ENCODE measurements around the gene SH3GLB2. TPM values are rescaled to one million over a fixed set of nuclear protein-coding genes. Genes with fewer than 3 reads are reported as not detected.

The SH3GLB2 gene
- total and polyA plus RNA-seq, 10 of the 15 experiments (the other 5 are each of a cell fraction or from before 2014, with no cell fraction given): 0.21 to 61.3 (median 30.8) TPM

- TF ChIP-seq MYC (IDR thresholded peaks at IDR 0.05; ENCODE audit: insufficient read depth, insufficient read length, insufficient replicate concordance, low read length, severe bottlenecking): no peak
- no peak for TF ChIP-seq NFXL1 (IDR thresholded peaks at IDR 0.05; ENCODE audit: borderline replicate concordance)
- TF ChIP-seq NBN (IDR thresholded peaks at IDR 0.05): no peak
- TF ChIP-seq CREM (IDR thresholded peaks at IDR 0.05; ENCODE audit: low read depth): no peak
Observed at GRCh38 chr9:129010267-129010975, 17.7 kb downstream of the SH3GLB2 start (continued).

- POLR2A ChIA-PET: no interaction called here
- Histone ChIP-seq H3K79me2 (ENCODE audit: control insufficient read depth, insufficient read depth, low read length) (no peaks in the 10 kb centered on the region), H3K27me3 (replicated peaks in 1 of 2; ENCODE audit: control insufficient read depth in 2 of 2, insufficient read depth in 2 of 2, low read length in 1 of 2) (no peaks in the 10 kb centered on the region), H3K9ac (ENCODE audit: control insufficient read depth, insufficient read depth, low read length) (no peak overlapping the region), H3K4me2 (ENCODE audit: control insufficient read depth, insufficient read depth) (no peak overlapping the region), H3K36me3 (ENCODE audit: control insufficient read depth in 2 of 2, insufficient read depth in 2 of 2, low read length in 1 of 2) (peaks cover 16 to 27% of the 10 kb centered on the region in 2 experiments), H2AFZ (ENCODE audit: control insufficient read depth, low read depth, low read length) (no peak overlapping the region), H3K4me1 (ENCODE audit: control insufficient read depth, insufficient read depth, low read length) (no peaks in the 10 kb centered on the region), H4K20me1 (ENCODE audit: control insufficient read depth, insufficient read depth) (no peaks in the 10 kb centered on the region), H3K9me3 (replicated peaks; ENCODE audit: control insufficient read depth, insufficient read depth, low read length) (no peaks in the 10 kb centered on the region), H3K4me3 (no peak overlapping the region), H3K27ac (ENCODE audit: control insufficient read depth, insufficient read depth) (no peak overlapping the region)
- CTCF ChIA-PET: no interaction called here
- in situ Hi-C loops (cut with MboI): no loop called here
- RAD21 ChIA-PET (ENCODE audit: unreplicated experiment): no interaction called here
- no peak for FAIRE-seq
- no TSS peak for BruUV-seq (replicated peaks)
- 87% methylated on average over 17 of the region's 17 CpGs for WGBS (ENCODE audit: insufficient coverage, insufficient replicate concordance, low lambda C conversion rate, missing lambda C conversion rate)
- no peak for DNase-seq (ENCODE audit: low read depth, low spot score)
- intact Hi-C loops (cut with micrococcal nuclease; ENCODE audit: unreplicated experiment): no loop called here
- no peak for TF ChIP-seq EED (IDR thresholded peaks at IDR 0.05; ENCODE audit: low read depth)
- no peak for TF ChIP-seq SIN3A (IDR thresholded peaks at IDR 0.05; ENCODE audit: low read depth, low read length)
- no peak for TF ChIP-seq ZNF384 (IDR thresholded peaks at IDR 0.05; ENCODE audit: borderline replicate concordance, low read depth, low read length)
- no peak for TF ChIP-seq ZNF622 (IDR thresholded peaks at IDR 0.05)
- TF ChIP-seq TCF3 (IDR thresholded peaks at IDR 0.05; ENCODE audit: borderline replicate concordance, insufficient read depth, low read depth, low read length): no peak
- no peak for TF ChIP-seq PAX5 (IDR thresholded peaks at IDR 0.05; ENCODE audit: borderline replicate concordance, low read depth, low read length)
- TF ChIP-seq BACH1 (IDR thresholded peaks at IDR 0.05; ENCODE audit: borderline replicate concordance): no peak
- TF ChIP-seq NFYB (IDR thresholded peaks at IDR 0.05; ENCODE audit: insufficient read depth, low read depth, low read length): no peak
- no peak for TF ChIP-seq PKNOX1 (IDR thresholded peaks at IDR 0.05)
- no peak for TF ChIP-seq SKIL (IDR thresholded peaks at IDR 0.05; ENCODE audit: low read depth, poor library complexity, severe bottlenecking)
- no peak for TF ChIP-seq JUND (IDR thresholded peaks at IDR 0.05; ENCODE audit: low read depth, low read length)
- TF ChIP-seq TCF7 (IDR thresholded peaks at IDR 0.05; ENCODE audit: borderline replicate concordance): no peak
- TF ChIP-seq CEBPB (IDR thresholded peaks at IDR 0.05; ENCODE audit: borderline replicate concordance in 1 of 2, low read depth in 2 of 2, low read length in 2 of 2): no peak
- no peak for ATAC-seq
- SMC1A ChIA-PET (ENCODE audit: uncharacterized antibody, unreplicated experiment): no interaction called here
Observed at GRCh38 chr9:129009584-129010141, 18.5 kb downstream of the SH3GLB2 start.
